Activated gamma-delta T cell (primary cell): ENCODE data around the gene FOXJ2.
"Not testable (repeated sequence)": the region's sequence is repeated elsewhere in the genome, so short reads cannot be mapped to it uniquely, and the experiment has no call there.

Experiments
- DNase-seq: peaks from one replicate; lab custom pipeline; 2025; lab: John Stamatoyannopoulos, UW
- total RNA-seq, 2 donors: gene quantifications; one replicate each; lab custom pipeline; 2026; lab: John Stamatoyannopoulos, UW

FOXJ2 gene
- total RNA-seq, result 30.7 to 33.8 reads per million in 2 donors

GRCh38 chr12:8032242-8033152 is at the start of gene FOXJ2:
Gene FOXJ2 (plus strand): TSS chr12:8032716. CDS start chr12:8039833, 7,117 bp downstream.
- DNase-seq, result peak; percentile 72

- DNase-seq, result not testable (repeated sequence)
These were observed 49.5 kb upstream of the FOXJ2 start for GRCh38 chr12:7983019-7983418.

GRCh38 chr12:7983460-7983859 is 49.1 kb upstream of the FOXJ2 start:
- DNase-seq, result not testable (repeated sequence)

- DNase-seq, result no peak
These were observed 47.6 kb upstream of the FOXJ2 start for GRCh38 chr12:7984900-7985299.

GRCh38 chr12:7985802-7986418 is 46.6 kb upstream of the FOXJ2 start:
- DNase-seq, result no peak

- no peak for DNase-seq
These were observed 42.6 kb upstream of the FOXJ2 start for GRCh38 chr12:7989827-7990491.

GRCh38 chr12:7991535-7991934 is 41.0 kb upstream of the FOXJ2 start:
- no peak for DNase-seq

GRCh38 chr12:7994731-7995205 is 37.7 kb upstream of the FOXJ2 start:
- DNase-seq, result no peak

GRCh38 chr12:7995266-7995963 is 37.1 kb upstream of the FOXJ2 start:
- DNase-seq, result no peak

GRCh38 chr12:8000827-8001226 is 31.7 kb upstream of the FOXJ2 start:
- DNase-seq, result not testable (repeated sequence)

GRCh38 chr12:8001496-8001895 is 31.0 kb upstream of the FOXJ2 start:
- DNase-seq, result not testable (repeated sequence)

GRCh38 chr12:8004897-8005296 is 27.6 kb upstream of the FOXJ2 start:
- not testable (repeated sequence) for DNase-seq

- no peak for DNase-seq
These were observed 21.2 kb upstream of the FOXJ2 start for GRCh38 chr12:8011331-8011730.

- no peak for DNase-seq
These were observed 19.7 kb upstream of the FOXJ2 start for GRCh38 chr12:8012651-8013309.

GRCh38 chr12:8014836-8015235 is 17.7 kb upstream of the FOXJ2 start:
- no peak for DNase-seq

- not testable (repeated sequence) for DNase-seq
These were observed 14.3 kb upstream of the FOXJ2 start for GRCh38 chr12:8018213-8018612.

- no peak for DNase-seq
These were observed 13.6 kb upstream of the FOXJ2 start for GRCh38 chr12:8018666-8019581.

GRCh38 chr12:8026291-8026900 is 6.1 kb upstream of the FOXJ2 start:
- DNase-seq, result peak; percentile 35

- no peak for DNase-seq
These were observed 4.7 kb upstream of the FOXJ2 start for GRCh38 chr12:8027856-8028255.

GRCh38 chr12:8028267-8028666 is 4.2 kb upstream of the FOXJ2 start:
- DNase-seq, result no peak
